RWPE2 (cell line): Measurements from ENCODE around the gene PRR5L.

ENCODE experiments used
- ATAC-seq: fragments of 200-7000 bp; cut with Tn5 transposase; 3 replicates; pipeline ENCODE4 v1.9.1; 2021; ENCODE audit warnings: low read depth
- DNase-seq: peaks from one replicate; pipeline ENCODE4 v3.0.0-alpha.2; 2020; ENCODE audit warnings: low spot score
- H3K27ac ChIP-seq: fragments of 450-650 bp; 2 replicates; pipeline ENCODE4 v1.5.1; 2017; ENCODE audit warnings: mild to moderate bottlenecking; ENCODE audit not compliant: poor library complexity, severe bottlenecking
- H3K27me3 ChIP-seq: fragments of 250-450 bp; sonication (Bioruptor Pico); 2 replicates; pipeline ENCODE4 v1.5.1; 2021; ENCODE audit warnings: mild to moderate bottlenecking, moderate library complexity; ENCODE audit not compliant: insufficient read depth, poor library complexity, severe bottlenecking
- H3K36me3 ChIP-seq: fragments of 250-450 bp; sonication (Bioruptor Pico); 2 replicates; pipeline ENCODE4 v1.5.1; 2020; ENCODE audit warnings: low read depth, mild to moderate bottlenecking, moderate library complexity
- H3K4me1 ChIP-seq: fragments of 250-450 bp; sonication (Bioruptor Pico); 2 replicates; pipeline ENCODE4 v1.5.1; 2021; ENCODE audit warnings: mild to moderate bottlenecking, moderate library complexity; ENCODE audit not compliant: insufficient read depth, poor library complexity, severe bottlenecking
- H3K4me3 ChIP-seq: fragments of 250-450 bp; sonication (Bioruptor Pico); 2 replicates; pipeline ENCODE4 v1.5.1; 2021; ENCODE audit warnings: mild to moderate bottlenecking, moderate library complexity; ENCODE audit not compliant: severe bottlenecking
- H3K9me3 ChIP-seq: fragments of 250-450 bp; sonication (Bioruptor Pico); 2 replicates; pipeline ENCODE4 v1.5.1; 2021; ENCODE audit warnings: mild to moderate bottlenecking, moderate library complexity; ENCODE audit not compliant: severe bottlenecking
- TF ChIP-seq, protein P1 (sequence below): fragments of 450-650 bp; IDR thresholded peaks from one replicate; pipeline ENCODE4 v1.5.1; 2017; ENCODE audit warnings: mild to moderate bottlenecking, moderate library complexity; ENCODE audit not compliant: poor library complexity, severe bottlenecking

The PRR5L gene

DNA sequence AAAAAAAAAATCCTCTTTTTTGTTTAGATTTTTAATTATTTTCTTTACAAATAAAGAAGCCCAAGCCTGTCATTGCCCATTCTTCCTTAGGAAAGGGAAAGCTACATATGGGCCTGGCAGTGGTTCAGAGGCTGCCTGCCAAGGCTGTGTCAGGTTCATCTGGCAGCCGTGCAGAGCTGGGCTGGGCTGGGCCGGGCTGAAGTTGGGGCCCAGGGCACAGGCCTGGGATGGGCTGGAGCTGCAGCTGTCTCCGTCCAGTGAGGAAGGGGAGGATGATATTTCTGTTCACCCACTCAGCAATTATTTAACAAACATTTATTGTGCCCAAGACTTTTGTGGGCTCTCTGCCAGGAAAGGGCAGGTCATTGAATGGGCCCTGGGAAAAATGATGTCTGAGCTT is 4.6 kb downstream of the PRR5L start:
- TF ChIP-seq, protein P1, sequence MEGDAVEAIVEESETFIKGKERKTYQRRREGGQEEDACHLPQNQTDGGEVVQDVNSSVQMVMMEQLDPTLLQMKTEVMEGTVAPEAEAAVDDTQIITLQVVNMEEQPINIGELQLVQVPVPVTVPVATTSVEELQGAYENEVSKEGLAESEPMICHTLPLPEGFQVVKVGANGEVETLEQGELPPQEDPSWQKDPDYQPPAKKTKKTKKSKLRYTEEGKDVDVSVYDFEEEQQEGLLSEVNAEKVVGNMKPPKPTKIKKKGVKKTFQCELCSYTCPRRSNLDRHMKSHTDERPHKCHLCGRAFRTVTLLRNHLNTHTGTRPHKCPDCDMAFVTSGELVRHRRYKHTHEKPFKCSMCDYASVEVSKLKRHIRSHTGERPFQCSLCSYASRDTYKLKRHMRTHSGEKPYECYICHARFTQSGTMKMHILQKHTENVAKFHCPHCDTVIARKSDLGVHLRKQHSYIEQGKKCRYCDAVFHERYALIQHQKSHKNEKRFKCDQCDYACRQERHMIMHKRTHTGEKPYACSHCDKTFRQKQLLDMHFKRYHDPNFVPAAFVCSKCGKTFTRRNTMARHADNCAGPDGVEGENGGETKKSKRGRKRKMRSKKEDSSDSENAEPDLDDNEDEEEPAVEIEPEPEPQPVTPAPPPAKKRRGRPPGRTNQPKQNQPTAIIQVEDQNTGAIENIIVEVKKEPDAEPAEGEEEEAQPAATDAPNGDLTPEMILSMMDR, result no peak
- no peak for DNase-seq

DNA sequence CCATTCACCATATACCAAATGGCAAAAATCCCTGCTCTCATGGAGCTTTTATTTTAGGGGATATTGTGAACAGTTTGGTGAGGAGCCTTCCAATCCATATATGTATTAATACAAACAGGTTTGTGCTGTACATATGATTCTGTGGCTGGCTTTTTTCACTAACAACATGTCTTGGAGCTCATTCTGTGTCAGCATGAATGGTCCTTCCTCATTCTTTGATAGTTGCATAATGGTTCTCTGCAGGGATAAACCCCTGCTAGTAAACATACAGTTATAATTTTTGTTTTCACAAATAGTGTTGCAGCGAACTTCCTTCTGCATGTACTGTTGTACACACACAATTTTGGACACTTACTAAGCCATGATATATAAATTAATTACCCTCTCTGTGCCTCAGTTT is 8.3 kb downstream of the PRR5L start:
- TF ChIP-seq, protein P1, result no peak
- H3K27ac ChIP-seq, result no peak overlapping the region
- no peaks in the 10 kb centered on the region for H3K27me3 ChIP-seq
- no peaks in the 10 kb centered on the region for H3K4me1 ChIP-seq
- no peak for DNase-seq
- H3K36me3 ChIP-seq, result no peaks in the 10 kb centered on the region
- H3K9me3 ChIP-seq, result no peaks in the 10 kb centered on the region
- ATAC-seq, result no peak
- H3K4me3 ChIP-seq, result no peak overlapping the region

More for the DNA sequence above, 4.6 kb downstream of the PRR5L start:
- no peaks in the 10 kb centered on the region for H3K27me3 ChIP-seq
- H3K4me3 ChIP-seq, result no peak overlapping the region
- ATAC-seq, result peak; percentile 64; the same call in 2 of the 3 replicates
- no peaks in the 10 kb centered on the region for H3K36me3 ChIP-seq
- no peak overlapping the region for H3K27ac ChIP-seq
- no peaks in the 10 kb centered on the region for H3K9me3 ChIP-seq
- peaks cover 2% of the 10 kb centered on the region for H3K4me1 ChIP-seq

DNA sequence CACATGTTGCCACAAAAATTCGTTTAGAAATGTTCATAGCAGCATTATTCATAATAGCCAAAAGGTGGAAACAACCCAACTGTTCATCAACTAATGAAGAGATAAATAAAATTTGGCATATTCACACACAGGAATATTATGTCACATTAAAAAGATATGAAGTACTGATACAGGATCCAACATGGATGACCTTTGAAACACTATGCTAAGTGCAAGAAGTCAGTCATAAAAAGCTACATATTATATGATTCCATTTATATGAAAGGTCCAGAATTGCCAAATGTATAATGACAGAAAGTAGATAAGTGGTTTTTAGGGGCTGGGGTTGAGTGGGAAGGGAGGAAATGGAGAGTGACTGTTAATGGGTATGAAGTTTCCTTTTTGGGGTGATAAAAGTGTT is 9.0 kb downstream of the PRR5L start:
- Histone ChIP-seq H3K4me1 (peaks cover 1% of the 10 kb centered on the region), H3K4me3 (no peak overlapping the region), H3K27me3 (no peaks in the 10 kb centered on the region), H3K27ac (no peak overlapping the region), H3K36me3 (no peaks in the 10 kb centered on the region), H3K9me3 (no peaks in the 10 kb centered on the region)
- DNase-seq, result no peak
- ATAC-seq, result no peak
- TF ChIP-seq, protein P1, result no peak

DNA sequence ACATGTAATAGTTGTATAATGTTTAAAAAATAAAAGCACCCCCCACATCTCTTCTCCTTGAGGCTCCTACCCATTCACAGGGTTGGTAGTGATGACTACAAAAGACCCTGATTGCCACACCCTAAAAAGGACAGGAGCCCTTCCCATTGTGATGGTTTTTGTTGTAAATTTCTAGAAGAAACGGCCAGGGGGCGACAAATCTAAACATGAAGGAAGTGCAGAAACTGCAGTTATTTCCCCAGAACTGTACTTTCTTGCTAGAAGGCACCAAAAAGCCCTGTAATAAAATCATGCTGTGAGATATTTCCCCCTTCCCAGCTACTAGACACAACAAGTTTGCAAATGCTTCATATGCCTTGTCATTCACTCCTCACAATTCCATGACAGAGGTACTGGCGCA is 10.8 kb downstream of the PRR5L start:
- H3K4me1 ChIP-seq, result peaks cover 16% of the 10 kb centered on the region
- ATAC-seq, result 0 out of 3 replicates have a peak, but pooled peaks have one; percentile 17
- TF ChIP-seq, protein P1, result peak; percentile 70
- H3K27me3 ChIP-seq, result no peaks in the 10 kb centered on the region
- H3K27ac ChIP-seq, result no peak overlapping the region
- H3K36me3 ChIP-seq, result no peaks in the 10 kb centered on the region
- no peak for DNase-seq
- H3K4me3 ChIP-seq, result no peak overlapping the region
- H3K9me3 ChIP-seq, result no peaks in the 10 kb centered on the region

DNA sequence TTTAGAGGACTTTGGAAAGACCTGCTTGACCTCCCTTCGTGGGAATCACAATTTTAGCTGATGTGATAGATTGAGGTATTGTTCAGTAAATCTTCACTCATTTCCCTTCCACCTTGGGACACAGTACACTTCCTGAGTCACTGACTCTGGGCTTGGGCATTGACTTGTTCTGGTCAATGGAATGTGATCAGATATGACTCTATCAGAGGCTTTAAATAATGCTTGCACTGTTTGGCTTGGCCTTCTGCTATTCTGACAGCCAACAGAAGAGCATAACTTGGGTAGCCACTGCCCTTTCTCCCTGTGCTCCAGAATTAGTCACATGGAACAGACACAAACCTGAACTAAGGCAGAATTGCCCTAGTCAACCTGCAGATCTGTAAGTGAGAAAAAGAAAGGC is 12.5 kb downstream of the PRR5L start:
- no peaks in the 10 kb centered on the region for H3K27me3 ChIP-seq
- ATAC-seq, result no peak
- H3K27ac ChIP-seq, result no peak overlapping the region
- no peaks in the 10 kb centered on the region for H3K36me3 ChIP-seq
- DNase-seq, result no peak
- H3K9me3 ChIP-seq, result no peaks in the 10 kb centered on the region
- H3K4me1 ChIP-seq, result peaks cover 31% of the 10 kb centered on the region
- TF ChIP-seq, protein P1, result no peak
- H3K4me3 ChIP-seq, result no peak overlapping the region
